B cell (primary cell): ENCODE data around the gene NDUFA6. TPM values are rescaled to one million over a fixed set of nuclear protein-coding genes. Genes with fewer than 3 reads are reported as not detected.
"Not testable (repeated sequence)": the region's sequence is repeated elsewhere in the genome, so short reads cannot be mapped to it uniquely, and the experiment has no call there.

Experiments
- ATAC-seq: fragments of 200-7000 bp; cut with Tn5 transposase; one replicate; pipeline ENCODE4 v1.10.0; 2021; ENCODE audit warnings: low read depth, mild to moderate bottlenecking, moderate number of reproducible peaks, moderate library complexity
- CTCF ChIA-PET: fragments of 350-600 bp; sonication (Branson Sonifier 250); formaldehyde crosslinking; loops from one replicate; lab custom pipeline; 2021; ENCODE audit warnings: antibody characterized with exemption, inconsistent platforms; lab: Charles Lee
- POLR2A ChIA-PET: fragments of 350-600 bp; sonication (Branson Sonifier 250); formaldehyde crosslinking; loops from one replicate; lab custom pipeline; 2021; ENCODE audit warnings: antibody characterized with exemption; lab: Charles Lee
- DNase-seq: peaks from one replicate; pipeline ENCODE4 v3.0.0; 2013
- H2AFZ ChIP-seq: 2 replicates; pipeline ENCODE4 v1.6.1; 2012; ENCODE audit warnings: mild to moderate bottlenecking, low read depth, low read length; ENCODE audit not compliant: insufficient read depth, poor library complexity, severe bottlenecking
- H3K27ac ChIP-seq, 2 donors: 1 replicate in 1 of 2; 2 replicates in 1 of 2; pipeline ENCODE4 v1.5.1; 2012 to 2013; ENCODE audit warnings: low read length in 2 of 2, mild to moderate bottlenecking in 2 of 2, moderate library complexity in 1 of 2
- H3K27me3 ChIP-seq, 4 experiments: fragments of 200-600 bp in 1 of 4; sonication (generic) in 1 of 4; replicated peaks in 1 of 4; 1 replicate in 2 of 4; 2 replicates in 2 of 4; pipeline versions ENCODE4 v1.6.1 to v1.7.0; 2013 to 2016; ENCODE audit warnings: low read length in 3 of 4, mild to moderate bottlenecking in 2 of 4, mixed read lengths in 1 of 4, moderate library complexity in 1 of 4; ENCODE audit not compliant: insufficient read depth in 4 of 4, control insufficient read depth in 3 of 4; ENCODE audit errors: control extremely low read depth in 1 of 4
- H3K36me3 ChIP-seq, 2 experiments: replicated peaks in 1 of 2; 1 replicate in 1 of 2; 2 replicates in 1 of 2; pipeline versions ENCODE4 v1.6.1 to v1.7.1; 2013; ENCODE audit warnings: low read length in 1 of 2; ENCODE audit not compliant: insufficient read depth in 2 of 2, control insufficient read depth in 1 of 2; ENCODE audit errors: control extremely low read depth in 1 of 2, extremely low read depth in 1 of 2
- H3K4me1 ChIP-seq, 2 donors: fragments of 200-600 bp in 1 of 2; sonication (generic) in 1 of 2; 1 replicate in 1 of 2; 2 replicates in 1 of 2; pipeline versions ENCODE4 v1.5.1 to v1.6.1; 2013 to 2017; ENCODE audit warnings: low read length in 2 of 2; ENCODE audit not compliant: control insufficient read depth in 2 of 2, insufficient read depth in 2 of 2
- H3K4me2 ChIP-seq: replicated peaks from 2 replicates; pipeline ENCODE3; 2012; ENCODE audit warnings: mild to moderate bottlenecking, low read depth, low read length; ENCODE audit not compliant: poor library complexity, severe bottlenecking
- H3K4me3 ChIP-seq, 5 experiments: fragments of 200-600 bp in 1 of 5; sonication (generic) in 1 of 5; 1 replicate in 3 of 5; 2 replicates in 2 of 5; pipeline versions ENCODE4 v1.5.1 to v1.7.0; 2011 to 2016; ENCODE audit warnings: low read length in 4 of 5, mild to moderate bottlenecking in 4 of 5, low read depth in 2 of 5, control low read depth in 1 of 5, moderate library complexity in 1 of 5; ENCODE audit not compliant: insufficient read depth in 1 of 5; ENCODE audit errors: control extremely low read depth in 1 of 5, extremely low read depth in 1 of 5
- H3K79me2 ChIP-seq: fragments of 200-600 bp; sonication (generic); one replicate; pipeline ENCODE4 v1.6.0; 2016; ENCODE audit warnings: low read length; ENCODE audit not compliant: control insufficient read depth, insufficient read depth
- H3K9ac ChIP-seq: fragments of 200-600 bp; sonication (generic); 2 replicates; pipeline ENCODE4 v1.6.1; 2017; ENCODE audit warnings: mild to moderate bottlenecking, low read length, moderate library complexity
- H3K9me3 ChIP-seq, 3 donors: one replicate each; pipeline versions ENCODE4 v1.6.1 to v1.7.1; 2013; ENCODE audit warnings: low read length in 2 of 3; ENCODE audit not compliant: control insufficient read depth in 2 of 3, insufficient read depth in 1 of 3; ENCODE audit errors: control extremely low read depth in 1 of 3
- H4K20me1 ChIP-seq: 2 replicates; pipeline ENCODE4 v1.6.0; 2012; ENCODE audit warnings: mild to moderate bottlenecking, low read length; ENCODE audit not compliant: insufficient read depth, control insufficient read depth, poor library complexity, severe bottlenecking
- H3K27ac Mint-ChIP-seq: one replicate; pipeline ENCODE4 v1.8.0; 2021; ENCODE audit warnings: mixed read lengths
- H3K27me3 Mint-ChIP-seq: one replicate; pipeline ENCODE4 v1.8.0; 2021; ENCODE audit warnings: mixed read lengths
- H3K4me1 Mint-ChIP-seq: one replicate; pipeline ENCODE4 v1.8.0; 2021; ENCODE audit warnings: mixed read lengths
- H3K4me3 Mint-ChIP-seq: one replicate; pipeline ENCODE4 v1.8.0; 2021; ENCODE audit warnings: mixed read lengths
- H3K9me3 Mint-ChIP-seq: one replicate; pipeline ENCODE4 v1.8.0; 2022; ENCODE audit warnings: mixed read lengths; ENCODE audit not compliant: insufficient read depth
- CTCF ChIP-seq: fragments of 200-600 bp; IDR thresholded peaks from one replicate; pipeline ENCODE4 v1.8.0; 2022; ENCODE audit warnings: antibody characterized with exemption, mild to moderate bottlenecking
- EZH2 ChIP-seq: IDR thresholded peaks from 2 replicates; pipeline ENCODE4 v1.6.1; 2012; ENCODE audit warnings: borderline replicate concordance, low read depth, mild to moderate bottlenecking, moderate library complexity, low read length; ENCODE audit not compliant: insufficient read depth, poor library complexity, severe bottlenecking
- WGBS: methylation state at CpG from one replicate; pipeline ENCODE4 v1.1.5; 2013; ENCODE audit warnings: missing lambda C conversion rate; ENCODE audit not compliant: insufficient coverage; 5-methylcytosine and 5-hydroxymethylcytosine counted together
- intact Hi-C: fragments of 100-400 bp; cut with micrococcal nuclease; formaldehyde crosslinking; loops from one replicate; pipeline ENCODE4 v1.10.0; 2022
- polyA plus RNA-seq: library from polyadenylated mRNA; depleted of rRNA; stranded (reverse); fragments of >200 nt; gene quantifications from 2 replicates; pipeline ENCODE4 v1.2.3, GENCODE V29; 2012
- total RNA-seq, 2 donors: library from RNA; stranded (reverse); fragments of 120-200 nt in 1 of 2; gene quantifications; 1 replicate in 1 of 2; 2 replicates in 1 of 2; pipeline versions ENCODE4 v1.2.3 to v1.2.4, GENCODE V29; 2013 to 2022

NDUFA6 gene
- total and polyA plus RNA-seq, 2 donors (not counting 1 experiment from before 2014, with no cell fraction given), result 26.2 to 47.8 TPM

DNA sequence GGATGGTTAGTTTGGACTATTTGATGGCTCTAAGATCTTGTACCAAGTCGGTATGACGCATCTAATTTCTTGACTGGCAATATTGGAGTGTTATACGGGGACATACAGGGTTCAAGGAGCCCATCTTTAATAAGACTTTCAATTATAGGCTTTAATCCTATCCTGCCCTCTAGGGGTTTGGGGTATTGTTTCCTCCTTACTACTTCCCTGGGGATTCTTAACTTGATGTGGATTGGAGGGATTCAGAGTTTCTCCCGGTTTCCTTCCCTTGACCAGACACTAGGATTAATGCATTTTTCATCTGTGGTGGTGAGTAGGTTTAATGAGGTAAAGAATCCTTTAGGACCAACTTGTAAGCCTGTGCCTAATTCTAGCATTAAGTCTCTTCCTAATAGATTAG is 21.2 kb upstream of the NDUFA6 start:
- no peaks in the 10 kb centered on the region for H3K4me1 Mint-ChIP-seq
- no peaks in the 10 kb centered on the region for H3K27me3 ChIP-seq
- H3K79me2 ChIP-seq, result no peaks in the 10 kb centered on the region
- no peaks in the 10 kb centered on the region for H3K36me3 ChIP-seq
- peaks cover 2% of the 10 kb centered on the region for H3K9me3 Mint-ChIP-seq
- H3K4me2 ChIP-seq, result no peak overlapping the region
- DNase-seq (no peak), ATAC-seq (no peak)
- ChIA-PET CTCF (interaction anchor here (0.7 to 5.1 kb wide), 5 partner anchors 18 to 289 kb away, joined by 3 to 45 read pairs (median 8); partner anchors contain the start of genes NDUFA6 and SEPTIN3), POLR2A (no interaction called here)
- peaks cover 0 to 22% (median 11%) of the 10 kb centered on the region in 3 donors for H3K9me3 ChIP-seq
- WGBS, result 100% methylated on average over 2 of the region's 4 CpGs
- H3K27ac Mint-ChIP-seq, result no peak overlapping the region
- H3K27ac ChIP-seq, result no peak overlapping the region
- intact Hi-C loops, result no loop called here
- H4K20me1 ChIP-seq, result no peaks in the 10 kb centered on the region
- no peak overlapping the region for H3K4me3 Mint-ChIP-seq
- no peak overlapping the region for H3K4me3 ChIP-seq
- no peaks in the 10 kb centered on the region for H3K27me3 Mint-ChIP-seq
- no peak overlapping the region for H3K9ac ChIP-seq
- TF ChIP-seq EZH2, result no peak
- no peak for TF ChIP-seq CTCF
- H2AFZ ChIP-seq, result no peak overlapping the region
- no peaks in the 10 kb centered on the region for H3K4me1 ChIP-seq

- Histone ChIP-seq H3K36me3 (no peaks in the 10 kb centered on the region), H3K79me2 (no peaks in the 10 kb centered on the region), H3K9me3 (peaks cover 4 to 17% (median 15%) of the 10 kb centered on the region in 3 donors), H3K4me3 (no peak overlapping the region), H3K4me2 (no peak overlapping the region), H3K27ac (no peak overlapping the region), H4K20me1 (no peaks in the 10 kb centered on the region), H3K4me1 (no peaks in the 10 kb centered on the region), H3K27me3 (no peaks in the 10 kb centered on the region), H3K9ac (no peak overlapping the region), H2AFZ (no peak overlapping the region)
- POLR2A ChIA-PET, result no interaction called here
- DNase-seq (no peak), ATAC-seq (no peak)
- H3K27me3 Mint-ChIP-seq, result no peaks in the 10 kb centered on the region
- no peaks in the 10 kb centered on the region for H3K4me1 Mint-ChIP-seq
- over 99% methylated on average over 16 of the region's 18 CpGs for WGBS
- CTCF ChIA-PET, result no interaction called here
- intact Hi-C loops, result no loop called here
- H3K9me3 Mint-ChIP-seq, result no peaks in the 10 kb centered on the region
- H3K27ac Mint-ChIP-seq, result no peak overlapping the region
- no peak overlapping the region for H3K4me3 Mint-ChIP-seq
- no peak for TF ChIP-seq CTCF
- TF ChIP-seq EZH2, result no peak
Measured at GRCh38 chr22:42108848-42109247, 18.3 kb upstream of the NDUFA6 start.

DNA sequence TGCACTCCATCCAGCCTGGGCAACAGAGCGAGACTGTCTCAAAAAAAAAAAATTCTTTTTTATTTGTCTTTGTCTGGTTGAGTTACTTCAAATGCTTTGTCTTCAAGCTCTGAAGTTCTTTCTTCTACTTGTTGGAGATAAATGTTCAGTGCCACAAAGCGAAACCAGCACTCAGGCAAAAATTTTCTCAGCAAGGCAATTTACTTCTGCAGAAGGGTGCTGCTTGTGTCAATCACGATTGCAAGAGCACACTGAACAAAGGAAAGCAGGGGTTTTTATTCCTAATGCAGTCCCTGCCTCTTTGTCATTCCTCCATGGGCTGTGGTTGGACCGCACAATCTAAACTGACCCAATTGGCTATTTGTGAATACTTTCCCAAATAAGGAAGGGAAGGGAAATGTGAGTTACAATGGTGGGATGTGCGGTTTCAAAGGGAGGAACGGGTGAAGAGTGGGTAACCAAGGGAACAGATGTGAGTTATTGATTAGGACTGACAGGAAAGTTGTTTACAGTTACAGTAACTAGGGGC is 13.8 kb upstream of the NDUFA6 start:
- H3K36me3 ChIP-seq, H3K27me3 Mint-ChIP-seq, H3K79me2 ChIP-seq, H3K9ac ChIP-seq, POLR2A ChIA-PET, H3K4me1 Mint-ChIP-seq, ATAC-seq, DNase-seq, H3K27ac ChIP-seq, intact Hi-C loops, H3K27me3 ChIP-seq, H3K4me3 Mint-ChIP-seq, H3K4me1 ChIP-seq, H4K20me1 ChIP-seq, CTCF ChIA-PET, H3K9me3 Mint-ChIP-seq, H3K27ac Mint-ChIP-seq, H3K4me3 ChIP-seq, H3K4me2 ChIP-seq, H2AFZ ChIP-seq: not testable (repeated sequence)
- H3K9me3 ChIP-seq, result peaks cover 4 to 49% (median 37%) of the 10 kb centered on the region in 3 donors
- WGBS, result 100% methylated on average over 2 of the region's 6 CpGs
